ENCODE measurements around the gene PDE1A.

PDE1A gene

GRCh38 chr2:182426918-182427240 is at the start of gene PDE1A:
TSS of gene PDE1A (minus strand) at chr2:182427036.
- TF ChIP-seq CTCF (IDR thresholded peaks at IDR 0.05), result no peak

GRCh38 chr2:182473635-182474034 is 46.8 kb upstream of the PDE1A start:
- no peak for TF ChIP-seq CTCF (IDR thresholded peaks at IDR 0.05)

DNA sequence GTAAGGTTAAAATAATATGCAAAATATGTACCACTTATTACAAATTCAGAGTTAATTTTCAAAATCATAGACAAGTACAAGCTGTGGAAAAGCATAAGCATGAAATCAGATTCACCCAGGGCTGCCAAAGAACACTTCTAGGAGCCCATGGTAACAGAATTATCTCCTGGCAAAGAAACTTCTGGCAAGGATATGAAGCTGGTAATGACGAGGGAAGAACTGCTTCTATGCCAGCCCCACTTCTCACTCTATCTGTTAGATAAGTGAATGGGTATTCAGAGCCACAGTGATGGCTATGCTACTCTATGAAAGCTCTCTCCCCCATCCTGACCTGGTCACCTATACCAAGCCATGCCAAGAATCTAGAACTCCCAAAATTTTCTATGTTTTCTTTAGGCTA is 36.9 kb upstream of the PDE1A start:
- no peak for TF ChIP-seq CTCF (IDR thresholded peaks at IDR 0.05)

- TF ChIP-seq CTCF (IDR thresholded peaks at IDR 0.05), result no peak
Measured at GRCh38 chr2:182456784-182457183, 29.9 kb upstream of the PDE1A start.

DNA sequence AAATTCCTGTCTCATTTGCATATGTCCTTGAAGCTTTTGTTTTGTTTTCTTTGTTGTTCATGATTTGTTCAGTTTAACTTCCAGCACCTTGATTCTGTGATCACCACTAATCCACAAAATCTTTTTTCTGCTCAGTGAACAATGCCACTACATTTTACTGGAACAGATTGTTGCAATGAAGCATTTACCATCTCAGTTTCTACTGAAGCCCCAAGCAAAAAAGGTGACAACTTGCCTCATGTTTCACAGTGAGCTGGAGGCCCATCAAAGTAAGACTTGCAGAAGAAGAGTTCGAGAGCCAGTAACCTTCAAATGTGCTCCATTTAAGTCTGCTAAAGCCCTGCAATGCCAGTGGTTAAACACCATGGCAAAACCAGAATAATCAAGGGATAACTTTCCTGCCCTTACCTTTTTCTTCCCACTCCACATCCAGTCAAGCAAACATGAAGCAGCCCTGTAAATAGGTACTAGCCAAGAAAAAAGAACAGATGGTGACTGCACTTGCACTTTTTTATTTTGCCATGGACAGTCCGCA is 25.7 kb upstream of the PDE1A start:
- no peak for TF ChIP-seq CTCF (IDR thresholded peaks at IDR 0.05)

DNA sequence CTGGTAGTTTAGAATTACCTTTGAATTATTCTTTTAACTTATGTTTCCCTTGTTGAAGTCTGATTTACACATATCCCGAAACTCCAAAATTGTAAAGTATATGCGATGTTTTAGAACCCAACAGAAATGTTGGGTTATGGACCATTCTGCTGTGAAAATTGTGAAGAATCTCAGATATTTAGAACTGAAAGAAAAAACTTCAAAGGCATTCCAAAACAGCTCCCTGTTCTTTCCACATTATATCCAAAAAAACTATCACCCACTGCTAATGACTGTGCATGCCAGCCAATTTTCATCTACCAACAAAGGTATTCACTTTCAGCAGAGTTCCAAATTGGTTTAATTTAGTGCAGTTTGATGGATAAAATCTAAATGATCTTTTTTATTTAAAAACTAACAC is 21.5 kb upstream of the PDE1A start:
- TF ChIP-seq CTCF (IDR thresholded peaks at IDR 0.05), result no peak

GRCh38 chr2:182447863-182448262 is 21.0 kb upstream of the PDE1A start:
- no peak for TF ChIP-seq CTCF (IDR thresholded peaks at IDR 0.05)

- no peak for TF ChIP-seq CTCF (IDR thresholded peaks at IDR 0.05)
Measured at GRCh38 chr2:182447163-182447562, 20.3 kb upstream of the PDE1A start.

All from LNCAP (cell line).